GM18951 (cell line): Measurements from ENCODE around the gene PTGES2.

Experiments used
- POLR2A ChIP-seq: IDR thresholded peaks from 4 replicates; pipeline ENCODE4 v1.6.1; 2011; ENCODE audit warnings: mild to moderate bottlenecking; ENCODE audit not compliant: insufficient read length, insufficient read depth; ENCODE audit errors: extremely low read depth
- in situ Hi-C: fragments of 300-500 bp; cut with MboI; formaldehyde crosslinking; loops from one replicate; pipeline ENCODE4 v1.12.0; 2022; ENCODE audit warnings: low sequenced_read_pairs, mixed read lengths, inconsistent platforms; ENCODE audit not compliant: unreplicated experiment

The PTGES2 gene

DNA sequence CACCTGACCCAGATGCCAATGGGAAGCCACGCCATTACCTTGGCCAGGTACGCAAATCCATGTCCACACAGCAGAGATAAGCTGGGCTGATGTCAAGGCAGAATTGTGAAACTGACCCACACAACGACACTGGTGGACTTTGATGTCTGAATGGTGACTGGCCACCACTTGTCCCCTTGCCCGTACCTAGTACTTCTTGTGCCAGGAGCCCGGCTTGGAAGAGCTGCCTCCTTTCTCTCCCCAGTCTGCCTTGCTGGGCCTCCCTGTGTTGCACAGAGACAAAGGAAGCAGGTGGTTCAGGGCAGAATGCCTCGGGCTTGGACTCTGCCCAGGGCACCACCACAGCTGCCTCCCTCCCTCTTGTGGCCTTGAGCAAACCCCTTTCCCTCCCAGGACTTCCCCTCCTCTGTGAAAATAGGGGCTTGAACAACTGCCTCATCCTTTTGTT, 23.3 kb downstream of the PTGES2 start:
- in situ Hi-C loops = no loop called here
- no peak for TF ChIP-seq POLR2A

DNA sequence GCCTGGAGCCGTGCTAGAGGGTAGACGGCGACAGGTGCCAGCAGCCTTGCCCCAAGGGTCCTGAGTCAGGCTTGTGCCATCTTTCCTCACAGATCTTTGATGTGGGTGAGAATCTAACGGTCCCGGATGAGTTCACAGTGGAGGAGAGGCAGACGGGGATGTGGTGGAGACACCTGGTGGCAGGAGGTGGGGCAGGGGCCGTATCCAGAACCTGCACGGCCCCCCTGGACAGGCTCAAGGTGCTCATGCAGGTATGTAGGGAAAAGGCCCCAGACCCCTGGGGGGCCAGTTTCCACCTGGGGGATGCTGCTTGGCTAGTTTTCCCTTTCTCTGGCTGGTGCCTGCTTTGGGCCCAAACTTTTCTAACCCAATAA, 24.0 kb downstream of the PTGES2 start:
- no peak for TF ChIP-seq POLR2A
- in situ Hi-C loops = no loop called here

DNA sequence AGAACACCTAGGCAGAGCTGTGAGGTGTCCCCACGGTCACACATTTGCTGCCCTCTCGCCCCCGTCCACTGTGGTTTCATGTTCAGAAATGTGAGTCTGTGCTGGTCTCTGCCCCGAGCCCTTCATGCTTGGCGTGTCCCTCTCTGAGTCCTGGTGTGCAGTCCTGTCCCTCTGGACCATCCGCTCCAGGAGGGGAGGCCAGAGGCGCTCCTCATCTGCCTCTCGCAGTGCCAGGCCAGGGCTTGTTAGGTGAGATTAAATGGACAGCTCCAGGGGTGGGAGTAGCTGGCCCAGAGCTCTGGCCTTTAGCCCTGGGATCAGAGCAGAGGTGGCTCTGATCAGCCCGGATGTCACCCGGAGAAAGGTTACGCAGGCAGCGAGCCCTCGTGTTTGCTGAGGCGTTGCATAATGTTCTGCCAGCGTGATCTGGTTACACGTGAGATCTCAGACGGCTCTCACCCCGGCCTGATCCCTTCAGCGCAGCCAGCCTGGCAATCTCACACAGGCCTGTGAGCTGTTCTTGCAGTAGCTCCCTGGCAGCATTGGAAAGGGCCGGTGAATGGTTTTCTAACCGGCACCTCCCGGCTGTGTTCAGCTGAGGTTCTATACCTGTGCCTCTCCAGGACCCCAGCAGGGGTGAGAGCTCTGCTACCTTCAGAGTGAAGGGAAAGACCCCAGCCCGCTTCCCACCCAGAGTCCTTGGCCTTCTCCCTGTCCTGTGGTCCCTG, 24.5 kb downstream of the PTGES2 start:
- no peak for TF ChIP-seq POLR2A

DNA sequence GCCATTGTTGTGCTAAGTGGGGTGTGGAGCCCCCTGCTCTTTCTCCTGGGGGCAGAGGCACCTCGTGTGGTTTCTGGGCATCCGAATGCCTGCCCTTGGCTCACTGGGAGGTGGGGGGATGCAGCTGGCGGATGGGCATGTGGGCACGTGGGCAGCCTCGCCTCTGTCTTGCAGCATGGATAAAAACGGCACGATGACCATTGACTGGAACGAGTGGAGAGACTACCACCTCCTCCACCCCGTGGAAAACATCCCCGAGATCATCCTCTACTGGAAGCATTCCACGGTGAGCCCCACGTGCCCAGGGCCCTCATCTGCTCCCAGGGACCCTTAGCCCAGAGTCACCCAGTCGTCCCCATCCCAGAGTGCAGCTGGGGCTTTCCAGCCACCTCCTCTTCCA, 25.3 kb downstream of the PTGES2 start:
- TF ChIP-seq POLR2A = no peak
- in situ Hi-C loops = no loop called here

More for the DNA sequence above, 24.5 kb downstream of the PTGES2 start:
- in situ Hi-C loops = no loop called here

DNA sequence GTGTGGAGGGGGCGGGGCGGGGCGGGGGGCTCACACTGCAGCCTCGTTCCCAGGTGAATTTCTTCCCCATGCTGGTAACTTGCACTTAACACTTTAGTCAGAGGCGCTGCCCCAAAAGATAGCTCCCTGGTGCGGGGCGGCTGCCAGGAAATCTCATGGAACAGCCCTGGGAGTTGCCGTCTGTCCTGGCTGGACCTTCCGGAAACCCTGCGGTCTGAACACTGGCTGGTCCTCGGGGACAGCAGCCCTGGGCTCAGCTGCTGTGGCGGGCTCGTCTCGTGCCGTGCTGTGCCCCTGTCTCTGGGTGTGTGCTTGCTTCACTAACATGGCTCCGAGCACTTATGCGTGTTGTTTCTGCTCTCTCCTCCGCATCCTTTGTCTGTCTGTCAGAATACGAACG, 25.8 kb downstream of the PTGES2 start:
- in situ Hi-C loops = no loop called here
- TF ChIP-seq POLR2A = no peak

DNA sequence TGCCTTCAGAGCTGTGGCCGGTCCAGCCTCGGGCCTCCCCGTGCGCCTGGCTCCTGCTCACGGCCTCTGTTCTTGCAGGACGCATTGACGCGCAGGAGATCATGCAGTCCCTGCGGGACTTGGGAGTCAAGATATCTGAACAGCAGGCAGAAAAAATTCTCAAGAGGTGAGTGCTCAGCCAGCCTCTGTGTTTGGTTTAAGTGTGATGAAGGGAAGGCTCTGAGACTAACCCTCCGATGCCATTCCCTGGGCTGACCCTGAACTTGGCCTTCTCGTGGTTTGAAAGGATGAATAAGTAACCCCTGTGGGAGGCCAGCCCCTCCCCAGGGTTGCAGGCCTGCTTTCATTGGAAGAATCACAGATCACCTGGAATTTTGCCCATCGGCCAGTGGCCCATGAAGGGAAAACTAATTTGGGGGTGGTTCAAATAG, 26.3 kb downstream of the PTGES2 start:
- in situ Hi-C loops = no loop called here
- no peak for TF ChIP-seq POLR2A

DNA sequence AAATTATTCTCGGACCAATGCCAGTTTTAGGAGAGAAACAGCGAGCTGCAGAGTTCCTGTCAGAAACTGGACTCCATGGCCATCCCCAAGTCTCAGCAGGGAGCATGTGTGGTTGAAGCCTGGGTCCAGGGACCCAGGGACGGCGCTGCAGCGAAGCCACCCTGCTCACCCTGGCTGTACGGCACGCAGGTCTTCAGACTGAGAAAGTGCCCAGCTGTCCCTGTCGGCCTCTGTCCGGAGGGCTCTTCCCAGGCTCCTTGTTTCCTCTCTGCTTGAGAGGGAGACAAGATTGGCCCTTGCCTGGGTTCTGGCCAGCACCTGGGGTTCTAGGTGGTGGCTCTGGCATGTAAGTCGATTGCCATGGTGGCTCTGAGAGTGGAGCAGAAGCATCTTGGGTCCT, 26.9 kb downstream of the PTGES2 start:
- TF ChIP-seq POLR2A = no peak
- in situ Hi-C loops = no loop called here

DNA sequence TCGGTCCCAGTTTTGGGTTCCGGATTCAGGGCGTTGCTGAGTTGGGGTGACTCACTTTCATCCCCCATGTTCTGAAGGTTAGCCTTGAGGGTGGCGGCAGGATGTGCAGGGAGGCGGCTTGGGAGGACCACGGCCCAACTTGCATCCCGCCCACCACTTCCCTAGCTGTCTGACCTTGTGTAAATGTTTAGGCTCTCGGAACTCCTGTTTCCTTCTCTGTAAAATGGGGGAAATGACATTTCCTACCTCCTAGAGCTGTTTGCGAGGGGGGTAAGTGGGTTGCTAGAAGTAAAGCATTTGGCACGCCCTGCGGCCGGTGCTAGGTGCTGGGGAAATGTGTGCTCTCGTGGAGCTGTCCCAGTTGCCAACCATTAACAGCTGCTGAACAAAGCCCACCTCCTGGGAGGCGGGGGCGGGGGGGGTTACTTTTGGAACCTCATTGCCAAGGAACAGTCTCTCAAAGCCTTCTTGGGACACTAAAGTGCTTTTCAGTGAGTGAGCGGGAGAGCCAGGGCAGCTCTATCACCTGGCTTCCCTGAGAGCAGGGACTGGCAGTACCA, 27.5 kb downstream of the PTGES2 start:
- TF ChIP-seq POLR2A = no peak

DNA sequence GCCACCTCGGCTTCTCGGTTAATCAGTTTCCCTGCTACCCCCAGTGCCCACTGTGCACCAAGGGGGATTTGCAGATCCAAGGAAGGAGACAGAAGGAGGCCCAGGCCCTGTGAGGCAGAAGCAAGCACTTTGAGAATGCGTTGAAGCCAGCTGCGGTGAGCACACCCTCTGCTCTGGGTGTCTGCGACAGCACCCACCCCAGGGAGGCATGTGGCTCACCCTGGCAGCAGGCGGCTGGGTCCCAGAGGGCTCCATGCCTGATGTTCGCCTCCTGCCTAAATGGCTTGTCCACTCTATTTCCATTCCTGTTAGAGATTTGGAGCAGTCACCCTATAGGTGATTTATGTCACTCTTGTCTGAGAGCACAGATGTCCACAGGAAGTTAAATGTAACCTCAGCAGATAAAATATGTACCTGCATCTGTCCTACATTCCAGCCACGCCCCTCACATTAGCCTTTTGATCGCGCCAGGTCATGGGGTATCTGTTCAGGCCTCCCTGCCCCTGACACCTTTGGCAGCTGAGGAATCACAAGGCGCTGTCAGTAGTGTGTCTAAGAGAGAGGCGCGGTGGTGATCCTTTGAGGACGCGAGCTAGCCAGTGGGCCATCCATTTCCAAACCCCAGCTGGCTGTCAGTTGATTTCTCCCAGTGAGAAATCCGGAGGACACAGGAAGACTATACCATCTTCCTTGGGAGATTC, 28.1 kb downstream of the PTGES2 start:
- TF ChIP-seq POLR2A = no peak
- in situ Hi-C loops = no loop called here

More for the DNA sequence above, 27.5 kb downstream of the PTGES2 start:
- in situ Hi-C loops = no loop called here

DNA sequence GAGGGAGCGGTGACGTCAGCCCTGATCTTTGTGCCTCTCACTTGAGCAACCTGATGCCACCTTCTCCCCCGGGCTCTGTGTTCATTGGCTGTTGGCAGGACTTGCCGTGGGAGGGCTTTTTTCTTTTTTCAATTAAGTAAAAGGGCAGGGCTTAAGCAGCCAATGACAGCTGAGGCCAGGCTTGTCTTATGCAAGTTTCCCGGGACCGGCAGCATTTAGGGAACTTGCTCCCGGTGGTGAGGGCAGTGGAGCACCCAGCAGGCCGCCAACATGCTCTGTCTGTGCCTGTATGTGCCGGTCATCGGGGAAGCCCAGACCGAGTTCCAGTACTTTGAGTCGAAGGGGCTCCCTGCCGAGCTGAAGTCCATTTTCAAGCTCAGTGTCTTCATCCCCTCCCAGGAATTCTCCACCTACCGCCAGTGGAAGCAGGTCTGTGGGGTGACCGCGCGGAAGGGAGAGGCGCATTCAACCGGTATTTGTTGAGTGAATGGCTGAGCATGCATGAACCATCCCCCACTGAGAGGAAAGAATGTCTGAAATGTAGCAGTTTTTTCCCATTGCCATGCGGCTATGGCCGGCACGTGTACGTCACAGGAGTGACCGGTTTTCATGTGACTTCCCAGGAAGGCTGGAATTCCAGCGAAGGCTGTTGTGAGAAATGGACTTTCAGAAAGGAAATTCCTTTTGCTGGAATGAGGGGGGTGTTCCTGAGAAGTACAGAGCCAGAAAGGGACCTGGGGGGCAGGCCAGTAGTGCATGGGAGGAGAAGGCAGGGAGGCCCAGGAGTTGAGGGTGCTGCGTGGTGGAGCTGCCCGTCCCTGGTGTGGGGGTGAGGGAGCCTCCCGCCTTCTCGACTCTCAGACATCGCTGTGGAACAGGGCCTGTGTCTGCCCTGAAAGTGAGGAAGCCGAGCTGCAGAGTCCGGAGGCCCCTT, 29.0 kb downstream of the PTGES2 start:
- in situ Hi-C loops = no loop called here
- no peak for TF ChIP-seq POLR2A

DNA sequence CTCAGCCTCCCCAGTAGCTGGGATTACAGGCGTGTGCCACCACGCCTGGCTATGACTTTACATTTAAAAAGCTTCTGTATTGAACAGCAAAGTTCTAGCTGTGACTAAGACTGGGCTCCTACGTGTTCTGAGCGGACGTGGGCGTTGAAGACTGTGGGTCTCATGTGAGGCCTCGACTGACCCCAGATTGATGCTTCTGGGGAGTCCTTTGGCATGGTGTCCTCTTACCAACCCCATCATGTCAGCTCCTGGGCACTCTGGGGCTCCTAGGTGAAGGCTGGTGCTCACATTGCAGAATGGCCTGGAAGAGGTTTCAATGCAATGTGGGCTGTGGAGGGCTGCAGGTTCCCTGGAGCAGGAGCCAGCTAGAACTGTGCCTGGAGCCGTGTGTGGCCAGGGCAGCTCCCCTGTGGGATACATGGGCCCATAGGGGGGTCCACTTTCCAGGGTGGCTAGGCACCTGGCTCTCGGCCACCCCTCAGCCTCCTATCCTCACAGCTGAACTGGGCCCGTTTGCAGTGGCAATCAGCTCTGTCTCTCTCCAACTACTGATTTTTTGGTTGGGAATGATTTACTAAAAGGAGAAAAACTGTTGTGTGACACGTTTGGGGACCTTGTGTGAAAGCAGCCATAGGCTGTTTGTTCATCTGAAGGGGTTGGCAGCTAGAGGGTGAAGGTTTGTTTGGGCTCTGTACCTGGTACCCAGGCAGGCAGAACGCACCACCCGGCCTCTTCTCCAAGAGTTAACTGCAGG, 29.8 kb downstream of the PTGES2 start:
- in situ Hi-C loops = no loop called here
- no peak for TF ChIP-seq POLR2A

DNA sequence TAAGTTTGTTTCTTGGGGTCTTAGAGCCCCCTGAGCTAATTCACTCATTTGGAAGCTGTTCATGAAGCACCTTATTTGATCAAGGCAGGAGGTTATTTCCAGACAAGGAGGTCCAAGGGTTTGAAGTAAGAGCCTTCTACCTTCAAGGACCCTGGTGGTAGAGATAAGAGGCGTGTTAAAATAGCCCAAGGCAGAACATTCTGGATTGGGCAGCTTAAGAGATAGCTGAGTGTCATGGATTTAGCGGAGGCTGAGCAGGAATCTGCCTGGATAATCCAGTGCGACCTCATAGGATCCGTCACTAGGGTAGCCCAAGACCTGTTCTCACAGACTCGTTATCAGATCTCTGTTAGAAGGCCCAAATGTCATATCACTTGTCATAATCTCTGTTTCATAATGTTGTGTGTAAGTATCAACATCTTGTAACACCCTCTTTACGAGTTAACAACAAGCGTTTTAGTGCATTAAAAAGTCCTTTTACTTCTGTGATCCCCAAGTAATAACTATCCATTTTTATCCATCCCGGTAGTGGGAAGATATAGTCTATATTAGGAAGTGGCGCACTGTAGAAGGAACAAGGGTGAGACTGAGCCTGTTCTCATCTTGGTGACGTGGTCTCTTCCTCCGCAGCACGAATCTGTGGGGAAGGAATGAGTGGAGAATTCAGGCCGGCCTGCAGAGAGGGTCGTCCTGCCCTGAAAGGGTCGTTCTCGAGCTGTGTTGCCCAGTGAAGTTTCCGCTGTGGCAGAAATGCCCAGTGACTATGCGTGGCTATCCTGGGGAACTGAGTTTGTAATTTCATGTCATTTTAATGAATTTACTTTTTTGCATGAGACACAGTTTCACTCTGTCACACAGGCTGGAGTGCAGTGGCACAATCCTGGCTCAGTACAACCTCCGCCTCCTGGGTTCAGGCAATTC, 30.7 kb downstream of the PTGES2 start:
- in situ Hi-C loops = no loop called here
- TF ChIP-seq POLR2A = no peak
